GM12865 (cell line): Measurements from ENCODE around the gene PRR7.

Experiments
- DNase-seq: peaks from one replicate; pipeline ENCODE4 v3.0.0; 2010; ENCODE audit warnings: low read depth
- H3K4me3 ChIP-seq: 2 replicates; pipeline ENCODE4 v1.5.1; 2011; ENCODE audit warnings: mild to moderate bottlenecking, low read depth, low read length, control low read depth
- TF ChIP-seq, protein P1 (sequence below): IDR thresholded peaks from 2 replicates; pipeline ENCODE4 v1.5.1; 2011; ENCODE audit warnings: low read length, control low read depth, low read depth, inconsistent platforms; ENCODE audit not compliant: insufficient read depth; ENCODE audit errors: missing control alignments

Gene PRR7

DNA sequence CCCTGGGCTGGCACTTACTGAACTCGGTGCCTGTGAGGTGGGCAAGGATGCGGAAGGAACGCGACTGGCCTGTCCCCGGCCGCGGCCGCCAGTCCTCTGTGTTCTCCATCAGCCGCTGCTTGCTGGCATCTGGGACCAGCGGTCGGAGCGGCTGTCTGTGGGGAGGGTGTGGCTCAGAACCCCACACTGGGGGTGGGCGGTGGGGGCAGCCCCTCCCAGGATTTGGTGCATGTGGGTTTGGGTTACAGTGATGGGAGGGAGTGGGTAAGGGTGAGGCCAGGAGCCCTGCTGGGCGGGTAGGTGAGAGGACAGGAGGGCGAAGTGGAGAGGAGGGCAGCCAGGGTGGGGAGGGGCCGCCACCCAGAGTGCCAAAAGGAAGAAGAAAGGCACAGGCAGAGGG, 44.4 kb downstream of the PRR7 start:
- DNase-seq, result no peak
- TF ChIP-seq, protein P1, sequence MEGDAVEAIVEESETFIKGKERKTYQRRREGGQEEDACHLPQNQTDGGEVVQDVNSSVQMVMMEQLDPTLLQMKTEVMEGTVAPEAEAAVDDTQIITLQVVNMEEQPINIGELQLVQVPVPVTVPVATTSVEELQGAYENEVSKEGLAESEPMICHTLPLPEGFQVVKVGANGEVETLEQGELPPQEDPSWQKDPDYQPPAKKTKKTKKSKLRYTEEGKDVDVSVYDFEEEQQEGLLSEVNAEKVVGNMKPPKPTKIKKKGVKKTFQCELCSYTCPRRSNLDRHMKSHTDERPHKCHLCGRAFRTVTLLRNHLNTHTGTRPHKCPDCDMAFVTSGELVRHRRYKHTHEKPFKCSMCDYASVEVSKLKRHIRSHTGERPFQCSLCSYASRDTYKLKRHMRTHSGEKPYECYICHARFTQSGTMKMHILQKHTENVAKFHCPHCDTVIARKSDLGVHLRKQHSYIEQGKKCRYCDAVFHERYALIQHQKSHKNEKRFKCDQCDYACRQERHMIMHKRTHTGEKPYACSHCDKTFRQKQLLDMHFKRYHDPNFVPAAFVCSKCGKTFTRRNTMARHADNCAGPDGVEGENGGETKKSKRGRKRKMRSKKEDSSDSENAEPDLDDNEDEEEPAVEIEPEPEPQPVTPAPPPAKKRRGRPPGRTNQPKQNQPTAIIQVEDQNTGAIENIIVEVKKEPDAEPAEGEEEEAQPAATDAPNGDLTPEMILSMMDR, result no peak
- no peak overlapping the region for H3K4me3 ChIP-seq

DNA sequence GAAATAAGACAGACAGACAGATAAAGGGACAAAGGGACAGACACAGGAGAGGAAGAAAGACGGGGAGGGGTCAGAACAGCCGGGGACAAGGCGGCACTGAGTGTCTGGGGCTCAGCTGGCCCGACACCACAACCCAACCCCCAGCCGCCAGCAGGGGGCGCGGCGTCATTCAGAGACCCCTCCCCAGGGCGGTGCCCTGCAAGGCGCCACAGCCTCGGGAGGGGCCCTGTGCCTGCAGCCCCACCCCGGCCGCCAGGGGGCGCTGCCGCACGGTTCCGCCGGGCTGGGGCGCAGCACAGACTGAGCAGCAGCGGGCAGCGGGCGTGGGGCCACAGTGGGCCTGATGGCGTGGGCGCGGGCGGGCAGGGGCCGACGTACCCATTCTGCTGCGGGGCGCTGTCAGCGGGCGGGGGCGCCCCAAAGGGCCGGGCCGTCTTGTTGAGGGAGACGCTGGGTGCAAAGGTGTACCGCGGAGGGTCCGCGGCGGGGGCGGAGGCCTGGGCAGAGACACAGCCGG, 44.9 kb downstream of the PRR7 start:
- DNase-seq, result peak; percentile 76
- H3K4me3 ChIP-seq, result no peak overlapping the region
- TF ChIP-seq, protein P1, result peak; percentile 72

- TF ChIP-seq, protein P1, result no peak
- no peak for DNase-seq
Observed at GRCh38 chr5:177491983-177492746, 45.6 kb downstream of the PRR7 start.

DNA sequence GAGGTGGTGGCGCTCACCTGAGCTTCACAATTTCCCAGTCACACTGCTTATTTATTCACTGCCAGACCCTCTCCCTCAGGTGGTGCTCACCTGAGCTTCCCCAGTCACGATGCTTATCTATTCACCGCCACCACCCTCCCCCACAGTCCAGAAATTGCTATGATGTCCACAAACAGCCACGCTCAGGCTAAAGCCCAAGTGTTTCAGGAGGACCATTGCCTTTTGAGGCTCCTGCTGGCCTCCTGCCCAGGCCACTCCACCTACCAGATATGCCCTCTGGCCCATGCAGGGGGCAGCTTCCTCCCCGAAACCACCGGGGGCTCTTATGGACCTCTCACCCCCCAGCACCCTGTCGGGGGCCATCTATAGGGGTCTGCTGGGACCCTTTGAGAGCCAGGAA, 46.2 kb downstream of the PRR7 start:
- TF ChIP-seq, protein P1, result no peak
- no peak overlapping the region for H3K4me3 ChIP-seq
- no peak for DNase-seq

More at GRCh38 chr5:177491983-177492746, 45.6 kb downstream of the PRR7 start:
- no peak overlapping the region for H3K4me3 ChIP-seq

DNA sequence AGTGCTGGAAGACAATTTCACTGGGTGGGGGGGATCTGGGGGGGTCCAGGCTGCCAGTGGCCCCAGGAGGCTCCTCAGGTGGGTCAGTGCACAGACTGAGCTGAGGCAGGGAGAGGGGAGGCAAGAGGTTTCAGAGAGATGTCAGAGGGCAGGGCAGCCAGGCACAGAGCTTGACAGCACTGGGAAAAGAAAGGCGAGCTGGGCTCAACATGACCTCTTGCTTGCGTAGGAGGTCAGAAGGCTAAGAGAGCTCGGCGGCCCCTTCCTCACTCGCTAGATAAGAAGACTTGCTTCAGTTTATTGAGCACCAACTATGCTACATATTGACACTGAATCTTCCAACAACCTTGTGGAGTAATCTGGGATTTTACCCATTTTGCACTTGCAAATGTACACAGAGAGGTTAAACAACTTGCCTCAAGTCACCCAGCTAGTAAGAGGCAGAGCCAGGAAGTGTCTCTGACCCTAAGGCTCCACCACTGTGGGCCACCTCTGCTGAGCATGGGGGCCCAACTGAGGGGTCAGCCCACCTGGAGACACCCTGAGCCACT, 47.3 kb downstream of the PRR7 start:
- no peak for DNase-seq
- TF ChIP-seq, protein P1, result no peak
- H3K4me3 ChIP-seq, result no peak overlapping the region

DNA sequence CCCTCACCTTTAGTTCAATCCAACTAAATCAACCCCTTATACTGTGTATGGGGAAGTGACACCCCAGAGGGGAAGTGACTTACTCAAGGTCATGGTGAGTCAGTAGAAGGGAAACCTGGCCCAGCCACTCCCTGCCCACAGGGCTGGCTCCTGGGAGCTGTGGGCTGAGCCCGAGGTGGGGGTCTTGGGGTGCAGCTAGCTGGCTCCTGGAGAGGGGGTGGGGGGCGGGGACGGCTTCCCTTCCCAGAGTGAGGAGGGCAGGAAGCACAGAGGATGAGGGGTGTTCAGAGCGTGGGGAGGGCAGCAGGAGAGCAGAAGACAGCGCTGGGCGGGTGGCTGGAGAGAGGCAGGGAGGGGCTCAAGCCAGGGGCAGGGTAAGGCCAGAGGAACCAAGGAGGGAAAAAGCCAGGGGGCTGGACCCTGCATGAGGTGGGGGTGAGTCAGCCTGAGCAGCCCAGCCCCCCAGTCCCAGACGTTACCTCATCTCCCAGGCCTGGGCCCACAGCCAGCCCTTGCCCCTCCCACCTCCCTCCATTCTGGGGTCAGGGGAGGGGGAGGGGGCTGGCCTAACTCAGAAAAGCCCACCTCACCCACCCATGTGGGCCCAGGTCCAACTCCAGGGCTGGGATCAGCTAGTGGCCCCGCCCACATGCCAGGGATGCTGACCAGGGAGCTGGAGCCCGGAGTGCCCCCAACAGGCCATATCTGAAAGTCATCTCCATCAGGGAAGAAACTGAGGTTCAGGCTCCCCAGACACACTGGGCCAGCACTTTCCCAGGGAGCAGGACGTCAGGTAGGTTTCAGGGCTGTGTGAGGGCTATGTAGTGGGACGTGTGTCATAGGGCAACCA, 48.0 kb downstream of the PRR7 start:
- peak; percentile 46 for DNase-seq
- no peak overlapping the region for H3K4me3 ChIP-seq

More for the DNA sequence above, 48.0 kb downstream of the PRR7 start:
- TF ChIP-seq, protein P1, result no peak
